GM12878 (cell line): Measurements from ENCODE around the gene OTUD4. TPM values are rescaled to one million over a fixed set of nuclear protein-coding genes. Genes with fewer than 3 reads are reported as not detected.

Experiments used
- ATAC-seq: fragments of 200-7000 bp; cut with Tn5 transposase; 3 replicates; pipeline ENCODE4 v1.9.1; 2020; ENCODE audit warnings: mild to moderate bottlenecking, moderate library complexity
- BruUV-seq: library from RNA; stranded (reverse); fragments of 400-500 nt; replicated peaks from 2 replicates; lab custom pipeline; 2021; lab: Mats Ljungman, UMichigan
- CTCF ChIA-PET: fragments of 300-600 bp; sonication (Branson Sonifier 250); formaldehyde crosslinking; extraction: SDS; loops from one replicate; lab custom pipeline; 2021; ENCODE audit warnings: inconsistent platforms; lab: Yijun Ruan, JAX
- POLR2A ChIA-PET: fragments of 350-600 bp; formaldehyde crosslinking; extraction: SDS; loops from one replicate; lab custom pipeline; 2021; ENCODE audit warnings: inconsistent platforms; lab: Charles Lee
- RAD21 ChIA-PET: fragments of 300-600 bp; sonication (Branson Sonifier 250); formaldehyde crosslinking; loops from one replicate; lab custom pipeline; 2023; ENCODE audit warnings: antibody characterized with exemption; ENCODE audit not compliant: unreplicated experiment; lab: Charles Lee
- SMC1A ChIA-PET: fragments of 300-600 bp; sonication (Branson Sonifier 250); formaldehyde crosslinking; loops from one replicate; lab custom pipeline; 2023; ENCODE audit not compliant: unreplicated experiment, uncharacterized antibody; lab: Charles Lee
- DNase-seq: peaks from one replicate; pipeline ENCODE4 v3.0.0-alpha.2; 2011; ENCODE audit warnings: low read depth, low spot score
- FAIRE-seq: peaks from 3 replicates; lab custom pipeline; 2011; peaks lifted over from hg19 to GRCh38; lab: Jason Lieb, UNC
- H2AFZ ChIP-seq: 2 replicates; pipeline ENCODE4 v1.6.0; 2011; ENCODE audit warnings: low read depth, low read length, control low read depth; ENCODE audit not compliant: control insufficient read depth
- H3K27ac ChIP-seq: 2 replicates; pipeline ENCODE4 v1.5.1; 2011; ENCODE audit warnings: control low read depth; ENCODE audit not compliant: control insufficient read depth, insufficient read depth
- H3K27me3 ChIP-seq, 2 experiments: replicated peaks in 1 of 2; 2 replicates each; pipeline versions ENCODE4 v1.6.0 to v1.6.1; 2011; ENCODE audit warnings: low read length in 1 of 2; ENCODE audit not compliant: control insufficient read depth in 2 of 2, insufficient read depth in 2 of 2
- H3K36me3 ChIP-seq, 2 experiments: 2 replicates each; pipeline ENCODE4 v1.5.1; 2011; ENCODE audit warnings: low read length in 1 of 2; ENCODE audit not compliant: control insufficient read depth in 2 of 2, insufficient read depth in 2 of 2
- H3K4me1 ChIP-seq: 2 replicates; pipeline ENCODE4 v1.6.1; 2011; ENCODE audit warnings: mild to moderate bottlenecking, low read length, moderate library complexity, mixed read lengths; ENCODE audit not compliant: control insufficient read depth, insufficient read depth
- H3K4me2 ChIP-seq: 2 replicates; pipeline ENCODE4 v1.6.0; 2011; ENCODE audit warnings: control low read depth; ENCODE audit not compliant: control insufficient read depth, insufficient read depth
- H3K4me3 ChIP-seq: fragments of 200-600 bp; sonication (generic); 2 replicates; pipeline ENCODE4 v1.5.1; 2016
- H3K79me2 ChIP-seq: 2 replicates; pipeline ENCODE4 v1.6.0; 2011; ENCODE audit warnings: low read length; ENCODE audit not compliant: control insufficient read depth, insufficient read depth
- H3K9ac ChIP-seq: 2 replicates; pipeline ENCODE4 v1.8.0; 2011; ENCODE audit warnings: low read length, control low read depth, mixed read lengths; ENCODE audit not compliant: control insufficient read depth, insufficient read depth
- H3K9me3 ChIP-seq: replicated peaks from 3 replicates; pipeline ENCODE4 v1.5.1; 2011; ENCODE audit warnings: mild to moderate bottlenecking, low read length; ENCODE audit not compliant: control insufficient read depth, insufficient read depth
- H4K20me1 ChIP-seq: 2 replicates; pipeline ENCODE4 v1.6.0; 2011; ENCODE audit not compliant: control insufficient read depth, insufficient read depth
- BHLHE40 ChIP-seq, 2 experiments: fragments of 450-650 bp in 1 of 2; IDR thresholded peaks; 2 replicates each; pipeline ENCODE4 v1.6.1; 2011 to 2017; ENCODE audit warnings: low read depth in 2 of 2, borderline replicate concordance in 1 of 2, improper control_type of control experiment in 1 of 2, low read length in 1 of 2, mild to moderate bottlenecking in 1 of 2
- CHD2 ChIP-seq: IDR thresholded peaks from 2 replicates; pipeline ENCODE4 v1.6.1; 2011; ENCODE audit warnings: low read depth, low read length, improper control_type of control experiment, borderline replicate concordance
- CHD4 ChIP-seq: fragments of 200-600 bp; sonication (generic); IDR thresholded peaks from 2 replicates; pipeline ENCODE4 v1.6.1; 2016; ENCODE audit warnings: mild to moderate bottlenecking
- DPF2 ChIP-seq: fragments of 450-650 bp; IDR thresholded peaks from 2 replicates; pipeline ENCODE4 v1.6.1; 2017; ENCODE audit warnings: mild to moderate bottlenecking
- EP300 ChIP-seq, 2 experiments: fragments of 150-350 bp in 1 of 2; IDR thresholded peaks; 2 replicates each; pipeline ENCODE4 v1.6.1; 2011 to 2012; ENCODE audit warnings: low read depth in 2 of 2, low read length in 2 of 2, borderline replicate concordance in 1 of 2, improper control_type of control experiment in 1 of 2, inconsistent platforms in 1 of 2; ENCODE audit not compliant: control insufficient read depth in 1 of 2
- IKZF1 ChIP-seq: fragments of 450-650 bp; conservative IDR thresholded peaks from 2 replicates; pipeline ENCODE4 v1.6.1; 2017; ENCODE audit warnings: antibody characterized with exemption, mild to moderate bottlenecking
- IKZF2 ChIP-seq, 2 experiments: fragments of 450-650 bp; IDR thresholded peaks; 2 replicates each; pipeline ENCODE4 v1.6.1; 2017; ENCODE audit warnings: mild to moderate bottlenecking in 2 of 2, moderate library complexity in 2 of 2
- JUNB ChIP-seq: IDR thresholded peaks from 2 replicates; pipeline ENCODE4 v1.6.1; 2016; ENCODE audit warnings: antibody characterized with exemption, mild to moderate bottlenecking
- SMAD1 ChIP-seq: fragments of 450-650 bp; IDR thresholded peaks from 2 replicates; pipeline ENCODE4 v1.6.1; 2018; ENCODE audit warnings: mild to moderate bottlenecking, low read depth; ENCODE audit not compliant: partially characterized antibody
- SRF ChIP-seq, 2 experiments: IDR thresholded peaks; 2 replicates each; pipeline ENCODE4 v1.6.1; 2011; ENCODE audit warnings: low read depth in 2 of 2, low read length in 2 of 2, mild to moderate bottlenecking in 1 of 2, moderate library complexity in 1 of 2
- STAT1 ChIP-seq: fragments of 450-650 bp; conservative IDR thresholded peaks from 2 replicates; pipeline ENCODE4 v1.6.1; 2014; ENCODE audit warnings: antibody characterized with exemption, mild to moderate bottlenecking
- SUPT20H ChIP-seq: IDR thresholded peaks from 2 replicates; pipeline ENCODE4 v1.6.1; 2011; ENCODE audit warnings: low read depth, mild to moderate bottlenecking, low read length, moderate library complexity, borderline replicate concordance; ENCODE audit not compliant: control insufficient read depth
- SUZ12 ChIP-seq: fragments of 200-600 bp; sonication (generic); IDR thresholded peaks from one replicate; pipeline ENCODE4 v1.6.1; 2018; ENCODE audit warnings: antibody characterized with exemption, mild to moderate bottlenecking; ENCODE audit not compliant: unreplicated experiment
- ZBED1 ChIP-seq: IDR thresholded peaks from 2 replicates; pipeline ENCODE4 v1.6.1; 2016; ENCODE audit warnings: borderline replicate concordance
- ZNF217 ChIP-seq: fragments of 450-650 bp; IDR thresholded peaks from 2 replicates; pipeline ENCODE4 v1.6.1; 2017; ENCODE audit warnings: antibody characterized with exemption, mild to moderate bottlenecking
- WGBS: methylation state at CpG from one replicate; pipeline ENCODE4 v1.1.6; 2016; ENCODE audit warnings: low lambda C conversion rate; ENCODE audit not compliant: insufficient replicate concordance, insufficient coverage; ENCODE audit errors: missing lambda C conversion rate; 5-methylcytosine and 5-hydroxymethylcytosine counted together
- in situ Hi-C: fragments of 300-500 bp; cut with MboI; formaldehyde crosslinking; loops from 9 replicates; pipeline ENCODE4 v1.14.3; 2018; ENCODE audit warnings: mixed read lengths
- intact Hi-C: fragments of 100-400 bp; cut with micrococcal nuclease; formaldehyde crosslinking; loops from one replicate; pipeline ENCODE4 v1.14.2; 2022; ENCODE audit not compliant: unreplicated experiment
- polyA plus RNA-seq, 11 experiments: library from polyadenylated mRNA; depleted of rRNA in 4 of 11; unstranded in 6 of 11; stranded (reverse) in 5 of 11; fragments of >200 nt; fragmentation: Nextera tagmentation in 4 of 11; fragmentation: Illumina TruSeq in 1 of 11; extraction: Ambion mirVana in 4 of 11; extraction: Trizol in 1 of 11; gene quantifications; 1 replicate in 1 of 11; 2 replicates in 10 of 11; pipeline versions ENCODE4 v1.2.1 to v1.2.3, GENCODE V29; 2011 to 2016; ENCODE audit warnings: inconsistent platforms in 2 of 11, missing spikeins in 2 of 11, low read depth in 1 of 11
- total RNA-seq, 4 experiments: library from RNA; depleted of rRNA in 3 of 4; stranded (reverse); fragments of >200 nt in 3 of 4; fragmentation: Illumina TruSeq in 1 of 4; extraction: Trizol in 1 of 4; gene quantifications; 2 replicates each; pipeline versions ENCODE4 v1.2.1 to v1.2.3, GENCODE V29; 2013 to 2021
- TF ChIP-seq, protein P1 (sequence below): fragments of 450-650 bp; IDR thresholded peaks from 2 replicates; pipeline ENCODE4 v1.6.1; 2016; ENCODE audit warnings: mild to moderate bottlenecking
- TF ChIP-seq, protein P2 (sequence below): IDR thresholded peaks from 2 replicates; pipeline ENCODE4 v1.6.1; 2012; ENCODE audit warnings: low read depth, low read length, improper control_type of control experiment

OTUD4 gene
- total and polyA plus RNA-seq, 10 of the 15 experiments (the other 5 are each of a cell fraction or from before 2014, with no cell fraction given): 2.2 to 26.3 (median 14.2) TPM

DNA sequence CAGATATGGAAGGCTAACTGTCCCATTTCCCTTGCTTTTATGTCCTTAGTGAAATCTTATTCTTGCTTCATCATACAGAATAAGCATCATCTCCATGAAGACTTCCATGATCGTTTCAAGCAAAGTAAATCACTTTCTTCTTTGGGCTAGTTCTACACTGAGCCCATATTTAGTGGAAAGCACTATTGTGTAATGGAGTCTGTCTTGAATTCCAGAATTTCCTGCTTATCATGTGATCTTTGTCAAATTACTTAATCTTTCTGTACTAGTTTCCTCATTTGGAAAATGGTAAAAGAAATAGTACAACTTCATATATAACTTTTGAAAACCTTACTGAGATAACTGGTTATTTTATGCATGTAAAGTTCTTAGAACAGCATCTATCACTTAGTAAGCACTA lies 90.0 kb downstream of the OTUD4 start (continued):
- TF ChIP-seq CHD2 (no peak), SUZ12 (no peak), SRF (IDR thresholded peaks at IDR 0.05; ENCODE audit: low read depth in 2 of 2, low read length in 2 of 2) (no peak), SMAD1 (no peak), SUPT20H (no peak), CHD4 (no peak), ZBED1 (no peak), ZNF217 (no peak), STAT1 (no peak)
- TF ChIP-seq, protein P1, sequence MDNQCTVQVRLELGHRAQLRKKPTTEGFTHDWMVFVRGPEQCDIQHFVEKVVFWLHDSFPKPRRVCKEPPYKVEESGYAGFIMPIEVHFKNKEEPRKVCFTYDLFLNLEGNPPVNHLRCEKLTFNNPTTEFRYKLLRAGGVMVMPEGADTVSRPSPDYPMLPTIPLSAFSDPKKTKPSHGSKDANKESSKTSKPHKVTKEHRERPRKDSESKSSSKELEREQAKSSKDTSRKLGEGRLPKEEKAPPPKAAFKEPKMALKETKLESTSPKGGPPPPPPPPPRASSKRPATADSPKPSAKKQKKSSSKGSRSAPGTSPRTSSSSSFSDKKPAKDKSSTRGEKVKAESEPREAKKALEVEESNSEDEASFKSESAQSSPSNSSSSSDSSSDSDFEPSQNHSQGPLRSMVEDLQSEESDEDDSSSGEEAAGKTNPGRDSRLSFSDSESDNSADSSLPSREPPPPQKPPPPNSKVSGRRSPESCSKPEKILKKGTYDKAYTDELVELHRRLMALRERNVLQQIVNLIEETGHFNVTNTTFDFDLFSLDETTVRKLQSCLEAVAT: no peak

DNA sequence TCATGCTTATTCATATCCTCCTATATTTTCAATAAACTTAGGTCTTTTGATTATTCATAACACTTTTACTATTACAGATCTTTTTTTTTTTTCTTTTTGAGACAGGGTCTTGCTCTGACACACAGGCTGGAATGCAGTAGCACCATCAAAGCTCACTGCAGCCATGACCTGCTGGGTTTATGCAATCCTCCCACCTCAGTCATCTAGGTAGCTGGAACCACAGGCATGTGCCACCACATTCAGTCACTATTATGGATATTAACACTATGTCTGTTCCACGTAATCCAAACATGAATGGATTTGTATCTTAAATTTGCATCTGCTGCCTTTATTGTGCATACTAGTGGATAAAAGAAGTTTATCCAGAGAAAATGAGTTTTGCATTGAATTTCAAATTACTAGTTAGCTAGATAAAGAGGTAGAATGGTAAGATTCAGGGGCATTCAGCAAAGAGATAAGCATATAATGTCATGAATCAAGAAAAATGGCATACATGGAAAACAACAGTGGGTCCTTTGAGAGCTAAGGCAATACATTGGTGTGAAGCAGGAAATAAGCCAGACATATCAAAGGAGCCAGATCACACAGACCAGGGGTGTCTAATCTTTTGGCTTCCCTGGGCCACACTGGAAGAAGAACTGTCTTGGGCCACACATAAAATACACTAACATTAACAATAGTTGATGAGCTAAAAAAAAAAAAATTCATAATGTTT lies 96.3 kb downstream of the OTUD4 start:
- no peaks in the 10 kb centered on the region; the same call in 2 of the 3 replicates for H3K9me3 ChIP-seq
- H3K27me3 ChIP-seq: no peaks in the 10 kb centered on the region
- no peak for DNase-seq
- no peak overlapping the region for H2AFZ ChIP-seq
- intact Hi-C loops (no loop called here), in situ Hi-C loops (no loop called here)
- SMC1A ChIA-PET: interaction anchor here (0.7 to 2.7 kb wide), 8 partner anchors 9 to 36 kb away, joined by 3 to 9 read pairs (median 4); partner anchors contain the start of gene ABCE1
- no peak for FAIRE-seq
- 100% methylated on average over 1 of the region's 1 CpG for WGBS
- H3K27ac ChIP-seq: no peak overlapping the region
- ATAC-seq: peak; percentile 52
- CTCF ChIA-PET: interaction anchor here (0.9 to 6.2 kb wide), 5 partner anchors 8 to 15 kb away, joined by 3 to 30 read pairs (median 4); partner anchors contain the start of genes ABCE1 and ANAPC10
- no peak overlapping the region for H3K4me2 ChIP-seq
- no peak overlapping the region for H3K9ac ChIP-seq
- BruUV-seq: no TSS peak
- POLR2A ChIA-PET: interaction anchor here (0.6 kb wide), 1 partner anchor 9 kb away, joined by 3 read pairs; no protein-coding TSS in a partner anchor
- H3K36me3 ChIP-seq: peaks cover 1 to 14% of the 10 kb centered on the region in 2 experiments
- H3K4me1 ChIP-seq: no peaks in the 10 kb centered on the region
- TF ChIP-seq, protein P2, sequence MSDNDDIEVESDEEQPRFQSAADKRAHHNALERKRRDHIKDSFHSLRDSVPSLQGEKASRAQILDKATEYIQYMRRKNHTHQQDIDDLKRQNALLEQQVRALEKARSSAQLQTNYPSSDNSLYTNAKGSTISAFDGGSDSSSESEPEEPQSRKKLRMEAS: no peak
- TF ChIP-seq DPF2 (no peak), BHLHE40 (IDR thresholded peaks at IDR 0.05; ENCODE audit: borderline replicate concordance in 1 of 2, low read depth in 2 of 2, low read length in 1 of 2) (peak in 1 of 2 experiments; percentile 10; a peak in 1 of 4 replicates), IKZF2 (IDR thresholded peaks at IDR 0.05) (no peak), CHD4 (no peak), IKZF1 (no peak), EP300 (IDR thresholded peaks at IDR 0.05; ENCODE audit: borderline replicate concordance in 1 of 2, control insufficient read depth in 1 of 2, low read depth in 2 of 2, low read length in 2 of 2) (no peak), JUNB (no peak)
- H4K20me1 ChIP-seq: no peaks in the 10 kb centered on the region
- peaks cover 1% of the 10 kb centered on the region for H3K79me2 ChIP-seq
- RAD21 ChIA-PET: no interaction called here
- no peak overlapping the region for H3K4me3 ChIP-seq
